NCI-H1417 (cell line): ENCODE results near the gene CRB3.

Experiments used
- DNase-seq, 3 experiments: peaks; one replicate each; lab custom pipeline; 2025; lab: John Stamatoyannopoulos, UW

CRB3 gene

DNA sequence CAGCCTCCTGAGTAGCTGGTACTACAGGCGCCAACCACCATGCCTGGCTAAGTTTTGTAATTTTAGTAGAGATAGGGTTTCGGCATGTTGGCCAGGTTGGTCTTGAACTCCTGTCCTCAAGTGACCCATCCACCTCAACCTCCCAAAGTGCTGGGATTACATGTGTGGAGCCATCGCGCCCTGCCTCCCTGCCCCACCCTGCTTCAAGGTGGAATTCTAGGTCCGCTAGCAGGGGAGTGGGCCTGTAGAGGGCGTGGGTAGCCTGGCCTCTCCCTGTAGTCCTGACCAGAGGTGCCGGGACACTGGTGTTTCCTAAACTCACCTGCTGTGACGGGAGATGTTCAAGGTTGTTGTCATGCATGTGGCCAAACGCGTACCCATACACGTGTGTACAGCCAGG is 30.9 kb upstream of the CRB3 start:
- DNase-seq = no peak

DNA sequence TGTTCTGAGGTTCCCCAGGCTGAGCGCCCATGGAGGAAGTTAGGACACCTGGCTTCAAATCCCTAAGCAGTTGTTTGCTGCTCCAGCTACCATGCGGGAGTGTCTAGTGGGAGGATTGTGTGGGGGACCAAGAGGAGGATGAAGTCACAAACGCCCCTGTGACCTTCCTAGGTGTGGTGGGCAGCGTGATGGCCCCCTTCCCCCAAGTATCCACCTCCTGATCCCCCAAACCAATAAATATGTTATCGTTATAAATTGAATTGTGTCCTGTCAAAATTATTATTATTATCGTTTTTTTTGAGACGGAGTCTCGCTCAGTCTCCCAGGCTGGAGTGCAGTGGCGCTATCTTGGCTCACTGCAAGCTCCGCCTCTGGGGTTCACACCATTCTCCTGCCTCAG is 30.4 kb upstream of the CRB3 start, which contains the start of gene SLC25A41:
Gene SLC25A41 (minus strand): TSS at position 101 of the 400 bp plus-strand sequence. CDS start 70 bp downstream, at position 31.
- DNase-seq = no peak

DNA sequence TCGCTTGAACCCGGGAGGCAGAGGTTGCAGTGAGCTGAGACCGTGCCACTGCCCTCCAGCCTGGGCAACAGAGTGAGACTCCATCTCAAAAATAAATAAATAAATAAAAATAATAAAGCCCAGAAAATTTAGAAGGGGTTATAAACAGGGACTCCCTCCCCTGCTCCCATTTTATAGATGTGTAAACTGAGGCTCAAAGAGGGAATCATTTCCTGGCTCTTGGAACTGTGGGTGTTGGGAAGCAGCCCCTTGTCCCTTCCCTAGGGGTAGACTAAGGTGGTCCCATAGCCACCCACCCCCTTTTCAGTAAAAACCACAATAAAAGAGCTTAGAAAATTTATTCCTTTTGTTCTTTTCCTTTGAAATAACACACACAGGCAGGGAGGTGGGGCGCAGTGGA is 24.3 kb upstream of the CRB3 start:
- no peak for DNase-seq

DNA sequence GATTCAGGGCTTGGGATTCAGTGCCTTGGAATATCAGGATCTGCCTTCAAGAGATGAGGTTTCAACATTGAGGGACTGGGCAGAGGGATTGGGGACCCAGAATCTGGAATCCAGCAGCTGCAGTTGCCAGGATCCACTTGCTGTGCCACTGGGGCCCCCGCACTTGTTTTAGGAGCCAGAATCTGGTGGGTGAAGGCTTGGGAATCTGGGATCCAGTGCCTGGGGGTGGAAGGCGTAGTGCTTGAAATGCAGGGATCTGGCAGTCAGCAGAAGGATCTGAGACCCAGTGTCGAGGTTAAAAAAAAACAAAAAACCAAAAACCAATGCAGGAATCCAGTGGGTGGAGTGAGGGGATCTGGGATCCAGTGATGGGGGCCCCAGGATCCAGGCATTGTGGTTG is 23.2 kb upstream of the CRB3 start:
- DNase-seq = no peak

DNA sequence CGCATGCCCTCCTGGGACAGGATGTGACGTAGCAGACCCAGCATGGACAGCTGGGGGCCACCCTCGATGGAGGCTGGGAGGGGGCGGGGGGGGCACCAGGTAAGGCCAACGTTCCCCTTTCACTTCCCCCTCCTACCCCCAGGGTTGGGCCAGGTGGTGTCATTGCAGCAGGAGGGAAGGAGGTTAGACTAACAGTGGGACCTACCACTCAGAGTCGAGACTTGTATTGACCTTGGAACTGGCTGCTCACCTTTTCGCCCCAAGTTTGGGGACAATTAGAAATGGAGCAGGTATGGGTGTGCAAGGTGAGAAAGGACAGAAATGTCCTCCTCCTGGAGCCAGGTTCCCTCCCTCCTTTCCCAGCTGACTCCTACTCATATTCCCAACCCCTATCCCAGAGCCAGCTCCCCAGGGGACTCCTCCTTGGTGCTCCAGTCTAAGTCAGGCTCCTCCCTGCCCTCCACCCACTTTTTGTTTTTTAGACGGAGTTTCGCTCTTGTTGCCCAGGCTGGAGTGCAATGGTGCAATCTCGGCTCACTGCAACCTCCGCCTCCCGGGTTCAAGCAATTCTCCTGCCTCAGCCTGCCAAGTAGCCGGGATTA is 21.9 kb upstream of the CRB3 start:
- DNase-seq = no peak

DNA sequence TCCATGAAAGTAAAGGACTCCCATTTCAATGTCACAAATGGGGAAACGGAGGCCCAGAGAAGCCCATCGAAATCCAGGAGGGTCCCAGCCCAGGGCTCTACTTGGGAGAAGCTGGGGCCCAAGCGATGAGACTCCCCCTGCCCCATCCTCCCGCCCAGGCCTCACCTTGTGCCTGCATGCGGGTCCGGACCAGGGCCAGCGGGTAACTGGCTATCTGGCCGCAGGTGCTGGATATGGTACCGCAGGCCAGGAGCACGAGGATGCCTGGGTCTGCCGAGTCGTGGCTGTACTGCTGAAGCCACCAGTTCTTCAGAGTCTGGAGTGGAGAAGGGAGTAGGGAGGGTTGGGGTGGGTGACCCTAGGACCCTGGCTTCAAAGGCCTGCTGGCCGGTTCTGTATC is 20.1 kb upstream of the CRB3 start:
- no peak for DNase-seq

DNA sequence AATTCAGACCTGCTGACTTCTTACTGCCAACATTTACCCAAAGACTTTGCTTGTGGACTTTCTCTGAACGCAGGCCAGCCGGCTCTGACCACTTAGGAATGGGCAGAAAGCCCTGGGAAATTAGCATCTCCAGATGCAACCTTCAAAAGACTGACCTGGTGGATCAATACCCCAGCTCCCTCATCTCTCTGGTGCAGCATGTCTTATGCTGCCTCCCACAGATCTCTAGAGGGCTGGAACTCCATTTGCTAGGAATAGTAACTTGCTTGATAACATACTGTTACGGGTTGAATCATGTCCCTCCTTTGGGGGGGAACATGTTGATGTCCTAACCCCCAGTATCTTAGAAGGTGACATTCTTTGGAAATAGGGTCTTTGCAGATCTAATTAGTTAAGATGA is 17.6 kb upstream of the CRB3 start:
- no peak for DNase-seq

DNA sequence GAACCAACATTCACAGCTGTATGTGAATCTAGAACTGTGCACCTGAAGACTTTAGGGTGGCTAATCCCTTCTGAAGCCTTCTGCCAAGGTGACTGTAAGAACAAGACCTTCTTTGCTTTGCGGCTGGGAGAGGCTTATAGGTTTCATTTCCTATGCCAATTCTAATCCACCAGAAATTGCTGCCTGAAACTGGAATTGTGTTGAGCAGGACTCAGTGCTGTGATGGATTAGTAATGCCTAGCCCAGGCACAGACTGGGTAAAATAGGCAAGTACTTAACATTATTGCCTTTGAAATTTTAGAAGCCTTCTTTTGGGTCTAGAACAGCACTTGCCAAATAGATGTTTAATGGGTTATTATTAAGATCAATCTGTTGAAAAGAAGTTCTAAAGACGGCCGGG is 16.0 kb upstream of the CRB3 start:
- DNase-seq = no peak

DNA sequence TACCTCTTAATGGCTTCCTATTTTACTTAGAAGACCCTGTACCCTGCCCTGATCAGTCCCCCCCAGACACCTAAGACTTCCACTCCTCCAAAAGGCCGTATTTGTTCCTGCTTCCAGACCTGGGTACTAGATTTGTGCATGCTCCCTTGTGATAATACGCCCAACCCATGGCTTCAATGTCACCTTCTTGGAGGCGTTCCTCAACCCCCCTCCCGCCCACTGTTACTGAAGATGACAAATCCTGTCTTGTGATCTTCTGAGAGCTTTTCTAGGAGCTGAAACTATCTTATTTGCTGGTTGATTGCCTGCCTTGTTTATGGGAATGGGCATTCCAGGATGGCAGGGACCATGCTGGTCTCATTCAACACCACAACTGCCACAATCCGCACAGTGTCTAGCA is 13.9 kb upstream of the CRB3 start:
- DNase-seq = no peak

DNA sequence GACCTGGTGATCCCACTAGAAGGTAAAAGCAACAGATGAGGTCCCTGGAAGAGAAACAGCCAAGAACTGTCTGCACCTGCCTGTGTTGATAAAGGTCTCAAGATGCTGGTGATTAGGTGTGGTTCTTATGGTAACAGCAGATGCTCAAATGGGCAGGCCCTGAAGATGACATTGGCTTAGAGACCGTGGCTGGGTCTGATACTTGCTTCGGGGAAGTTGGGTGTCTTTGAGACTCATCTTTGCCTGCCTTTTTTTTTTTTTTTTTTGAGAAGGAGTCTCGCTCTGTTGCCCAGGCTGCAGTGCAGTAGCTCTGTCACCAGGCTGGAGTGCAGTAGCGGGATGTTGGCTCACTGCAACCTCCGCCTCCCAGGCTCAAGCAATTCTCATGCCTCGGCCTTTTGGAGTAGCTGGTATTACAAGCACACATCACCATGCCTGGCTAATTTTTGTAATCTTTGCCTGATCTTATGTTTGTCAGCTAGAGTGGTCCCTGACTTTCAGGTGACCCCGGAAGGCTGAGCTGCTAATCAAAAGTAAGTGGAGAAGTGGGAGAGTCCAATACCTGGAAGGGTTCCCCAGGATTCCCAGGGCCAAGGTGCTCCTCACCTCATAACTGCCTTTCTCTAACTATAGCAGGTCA is 12.4 kb upstream of the CRB3 start:
- no peak for DNase-seq

DNA sequence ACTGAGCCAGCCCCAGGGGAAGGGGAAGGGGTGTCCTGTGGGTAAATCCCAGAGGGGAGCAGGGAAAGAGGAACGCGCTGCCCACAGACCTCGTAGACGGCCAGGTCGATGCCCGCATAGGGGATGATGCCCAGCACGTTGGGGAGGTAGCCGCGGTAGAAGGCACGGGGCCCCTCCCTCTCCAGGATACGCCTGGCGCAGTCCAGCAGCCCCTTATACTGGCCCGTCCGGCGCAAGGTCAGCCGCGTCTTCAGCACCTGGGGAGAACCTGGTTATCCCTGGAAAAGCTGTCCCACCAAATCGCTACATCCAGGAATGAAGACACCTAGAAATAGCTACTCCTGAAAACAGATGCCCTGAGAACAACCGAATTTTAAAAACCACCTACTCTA is 11.9 kb upstream of the CRB3 start:
- no peak for DNase-seq

DNA sequence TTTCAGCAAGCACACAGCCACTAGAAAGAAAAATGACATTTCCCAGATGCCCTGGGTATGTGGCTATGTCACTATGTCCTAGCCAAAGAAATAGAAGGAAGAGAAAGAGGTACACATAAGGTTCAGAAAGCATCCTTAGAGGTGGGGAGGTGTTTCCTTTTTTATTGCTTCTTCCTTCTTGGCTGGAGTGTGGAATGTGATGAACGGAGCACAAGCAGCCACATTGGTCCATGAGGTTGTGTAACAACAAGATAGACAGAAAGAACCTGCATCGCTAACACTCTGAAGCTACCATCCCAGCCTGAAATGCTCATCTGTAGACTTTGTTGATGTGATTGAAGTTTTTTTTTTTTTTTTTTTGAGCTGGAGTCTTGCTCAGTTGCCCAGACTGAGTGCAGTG is 11.2 kb upstream of the CRB3 start:
- no peak for DNase-seq

DNA sequence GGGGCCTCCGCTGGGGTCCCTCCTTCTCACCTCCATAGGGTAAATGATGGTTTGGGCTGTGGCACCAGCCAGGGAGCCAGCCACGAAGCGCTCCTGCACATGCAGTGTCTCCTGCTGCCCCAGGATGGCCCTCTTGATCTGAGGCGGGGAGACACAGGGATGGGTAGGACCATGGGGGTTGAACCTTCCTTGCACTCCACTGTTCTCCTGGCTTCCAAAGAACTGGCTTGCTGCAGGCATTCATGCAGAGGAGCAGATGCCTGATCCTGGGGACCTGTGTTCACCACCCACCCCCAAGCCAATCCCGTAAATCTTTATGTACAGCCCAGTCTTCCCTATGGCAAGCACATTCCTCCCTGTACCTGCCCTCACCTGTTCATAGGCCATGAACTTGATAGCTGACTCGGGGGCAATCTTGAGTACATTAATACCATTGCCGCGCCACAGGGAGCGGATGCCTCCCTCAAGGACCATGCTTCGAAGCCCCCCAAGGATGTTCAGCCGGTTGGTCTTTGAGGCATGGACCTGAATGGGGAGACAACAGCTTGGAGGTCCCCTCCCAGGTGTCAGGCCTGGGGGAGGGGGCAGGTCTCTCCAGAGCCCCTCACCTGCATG is 10.0 kb upstream of the CRB3 start:
- DNase-seq = no peak

DNA sequence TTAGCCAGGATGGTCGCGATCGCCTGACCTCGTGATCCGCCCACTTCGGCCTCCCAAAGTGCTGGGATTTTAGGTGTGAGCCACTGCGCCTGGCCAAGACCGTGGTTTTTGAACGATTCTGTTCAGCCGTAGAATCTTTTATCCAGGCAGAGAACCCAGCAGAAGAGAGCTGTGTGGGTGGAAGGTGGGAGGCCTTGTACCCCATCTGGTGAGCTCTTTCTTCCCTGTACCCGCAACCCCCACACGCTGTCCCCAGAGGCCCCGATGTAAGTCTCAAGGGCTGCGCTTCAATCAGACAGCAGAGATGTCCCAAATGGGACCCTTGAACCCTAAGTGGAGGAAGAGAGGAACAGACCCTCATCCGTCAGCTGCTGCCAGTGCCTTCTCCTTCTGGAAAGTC is 8.1 kb upstream of the CRB3 start:
- no peak for DNase-seq

DNA sequence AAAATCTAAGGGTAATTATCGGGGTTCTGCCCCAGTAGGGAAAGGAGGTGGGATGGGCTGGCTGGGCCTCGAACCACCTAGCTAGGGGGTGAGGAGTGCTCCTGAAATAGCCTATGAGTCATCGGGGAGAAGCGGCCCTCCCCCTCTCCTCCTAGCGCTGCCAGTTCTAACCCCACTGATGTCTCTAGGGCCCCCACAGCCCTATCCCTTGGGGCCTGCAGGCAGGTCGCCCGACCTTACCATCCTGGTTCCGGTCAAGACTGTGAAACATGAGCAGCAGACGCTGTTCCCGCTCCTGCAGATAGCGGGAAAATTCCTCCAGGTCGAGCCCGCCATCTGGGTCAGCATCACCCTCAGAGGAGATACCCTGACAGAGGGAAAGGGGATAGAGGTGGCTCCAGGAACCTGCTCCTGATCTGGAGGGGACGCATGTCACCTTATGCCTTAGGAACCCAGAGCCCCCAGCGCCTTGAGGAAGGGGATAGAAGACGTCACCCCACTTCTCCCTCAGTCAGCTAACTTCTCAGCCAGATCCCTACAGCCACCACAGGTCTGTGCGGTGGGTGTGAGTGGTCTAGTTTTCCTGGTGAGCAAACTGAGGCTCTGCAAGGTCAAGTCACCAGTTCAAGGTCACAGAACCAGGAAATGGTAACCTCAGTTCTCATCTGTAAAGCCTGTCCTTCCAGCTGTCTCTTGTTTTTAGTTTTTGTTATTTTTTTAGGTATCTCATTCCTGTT is 5.9 kb upstream of the CRB3 start:
- DNase-seq = no peak

DNA sequence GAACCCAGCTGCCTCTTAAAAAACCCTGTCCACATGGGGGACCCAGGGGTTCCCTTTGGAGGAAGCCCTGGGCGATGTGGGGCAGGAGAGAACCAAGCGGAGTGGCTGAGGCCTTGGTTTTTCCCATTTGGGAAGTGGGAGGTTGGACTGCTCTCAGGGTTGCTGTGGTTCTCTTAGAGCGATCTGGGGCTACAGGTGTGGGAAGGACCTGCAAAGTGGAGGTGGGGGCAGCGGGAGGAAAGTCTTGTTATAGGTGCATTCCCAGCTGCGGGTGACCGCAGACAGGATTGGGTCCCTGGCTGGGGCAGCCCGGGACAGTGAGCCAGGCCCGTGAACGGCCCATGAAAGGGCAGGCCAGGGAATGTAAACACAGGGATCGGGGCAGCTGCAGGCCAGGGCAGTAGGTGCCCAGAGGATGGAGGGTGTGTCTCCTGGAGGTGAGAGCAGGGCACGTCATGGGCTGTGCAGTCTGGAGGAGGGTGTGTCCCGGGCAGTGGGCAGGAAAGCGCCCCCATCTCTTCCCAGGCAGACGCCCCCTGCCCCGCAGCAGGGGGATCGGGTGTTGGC is 5.3 kb upstream of the CRB3 start:
- DNase-seq = no peak

DNA sequence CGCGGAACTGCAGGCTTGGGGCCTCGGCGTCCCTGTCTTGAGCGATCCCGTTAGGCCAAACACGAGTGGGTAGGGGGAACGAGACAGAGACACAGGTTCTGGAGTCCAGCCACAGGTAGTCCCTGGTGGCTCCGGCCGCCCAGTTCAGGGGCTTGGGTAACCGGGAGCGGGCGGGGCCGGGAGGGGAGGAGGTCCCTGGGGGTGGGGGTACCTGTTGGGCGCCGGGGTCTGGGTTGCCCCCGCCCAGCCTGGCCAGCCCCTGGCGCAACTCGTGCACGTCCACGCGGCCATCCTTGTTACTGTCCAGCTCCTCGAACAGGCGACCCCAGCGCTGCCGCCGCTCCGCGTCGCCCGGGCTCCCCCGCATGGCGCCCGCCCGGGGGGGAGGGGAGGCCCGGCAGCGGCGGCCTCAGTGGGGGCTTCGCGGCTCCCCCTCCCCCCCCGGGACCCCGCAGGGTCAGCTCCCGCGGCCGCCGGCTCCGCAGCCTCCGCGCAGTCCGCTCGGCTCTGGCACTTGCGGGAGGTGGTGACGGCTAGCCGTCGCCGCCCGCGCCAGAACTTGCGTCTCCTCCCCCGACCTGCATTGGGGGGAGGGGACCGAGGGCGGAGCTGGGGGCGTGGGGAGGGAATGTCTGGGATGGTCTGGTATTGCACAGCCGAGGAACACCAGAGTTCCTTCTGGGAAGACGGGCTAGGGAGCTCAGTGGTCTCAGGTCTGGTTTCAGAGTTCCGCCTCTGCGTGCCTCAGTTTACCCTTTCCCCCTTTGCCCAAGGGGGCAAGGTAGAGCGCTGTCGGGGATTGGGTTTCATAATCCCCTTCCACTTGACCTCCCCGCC is 4.6 kb upstream of the CRB3 start, which contains the start of gene SLC25A23:
Gene SLC25A23 (minus strand): TSS at position 531 of the 837 bp plus-strand sequence. CDS start 164 bp downstream, at position 367.
- peak; percentile 59 to 85 (median 78) for DNase-seq

DNA sequence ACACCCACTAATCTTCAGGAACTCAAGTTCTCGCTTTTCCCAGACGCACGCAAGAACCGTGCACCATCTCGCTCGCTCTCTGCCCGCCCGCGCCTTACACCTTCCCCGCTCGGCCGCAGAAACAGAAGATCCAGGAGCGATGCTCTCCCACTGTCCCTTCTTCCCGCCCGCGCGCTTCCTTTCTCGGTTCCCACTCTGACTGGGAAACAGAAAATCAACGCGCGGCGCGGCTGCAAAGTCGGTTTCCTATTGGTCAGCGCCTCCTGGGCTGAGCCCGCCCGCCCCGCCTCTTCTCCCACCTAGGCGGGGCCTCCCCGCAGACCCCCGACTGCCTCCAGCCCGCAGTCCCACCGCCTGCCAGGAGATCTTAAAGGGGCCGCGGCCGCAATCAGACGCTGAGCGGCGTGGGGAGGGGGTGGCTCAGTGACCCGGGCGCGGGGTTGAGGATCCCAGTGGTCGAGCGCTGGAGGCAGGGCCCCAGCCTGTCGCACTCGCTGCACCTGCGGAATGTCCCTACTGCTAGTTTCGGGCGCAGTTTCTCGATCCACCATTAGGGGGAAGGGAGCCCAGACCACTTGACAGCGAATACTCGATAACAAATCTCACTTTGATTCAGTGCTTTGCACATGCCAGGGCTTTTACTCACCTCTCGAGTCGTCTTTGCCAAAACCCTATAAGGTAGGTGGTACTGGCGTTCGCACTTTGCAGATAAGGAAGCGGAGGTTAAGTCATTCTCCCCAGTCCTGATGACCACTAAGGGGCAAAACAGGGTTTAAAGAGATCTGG is 3.8 kb upstream of the CRB3 start:
- peak; percentile 96 to 99 (median 99) for DNase-seq

DNA sequence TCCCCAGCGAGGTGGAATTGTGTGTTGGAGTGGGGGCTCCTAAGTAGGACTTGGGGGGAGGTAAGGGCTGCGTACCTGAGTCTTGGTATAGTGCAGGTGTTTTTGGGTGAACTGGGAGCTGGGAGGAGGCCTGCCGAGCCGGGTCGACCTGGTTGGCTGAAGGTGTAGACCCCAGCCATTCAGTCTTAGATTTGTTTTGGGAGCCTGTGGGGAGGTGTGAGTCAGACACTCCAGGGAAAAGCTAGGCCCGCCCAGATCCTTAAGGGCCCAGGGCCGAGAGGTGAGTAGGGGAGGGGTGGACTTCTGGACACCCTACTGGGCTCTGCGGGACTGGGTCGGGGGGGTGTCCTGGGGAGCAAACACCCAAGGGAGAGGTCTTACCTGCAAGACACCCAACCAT is 935 bp downstream of the CRB3 start:
- DNase-seq = no peak

DNA sequence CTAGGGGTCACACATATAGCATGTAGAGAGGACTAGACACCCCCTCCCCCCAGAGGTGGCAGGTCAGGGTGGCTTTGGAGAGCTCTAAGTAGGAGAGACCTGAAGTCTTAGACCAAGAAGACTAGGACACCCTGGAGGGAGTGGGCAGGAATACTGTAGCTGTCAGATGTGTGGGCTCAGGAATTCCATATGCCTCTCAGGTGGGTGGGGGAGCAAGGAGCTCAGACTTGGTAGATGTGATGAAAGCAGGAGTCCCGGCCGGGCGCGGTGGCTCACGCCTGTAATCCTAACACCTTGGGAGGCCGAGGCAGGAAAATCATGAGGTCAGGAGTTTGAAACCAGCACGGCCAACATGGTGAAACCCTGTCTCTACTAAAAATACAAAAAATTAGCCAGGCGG is 1.6 kb downstream of the CRB3 start:
- DNase-seq = no peak
